ENCODE data around the gene LRCH1. TPM values are rescaled to one million over a fixed set of nuclear protein-coding genes. Genes with fewer than 3 reads are reported as not detected.

LRCH1 gene
- total and polyA plus RNA-seq, 2 of the 13 experiments (the other 11 are each of a cell fraction or from before 2014, with no cell fraction given) = 4.1 to 12.6 TPM

GRCh38 chr13:46643165-46643777 lies 90.3 kb downstream of the LRCH1 start (continued):
- TF ChIP-seq, protein P1, sequence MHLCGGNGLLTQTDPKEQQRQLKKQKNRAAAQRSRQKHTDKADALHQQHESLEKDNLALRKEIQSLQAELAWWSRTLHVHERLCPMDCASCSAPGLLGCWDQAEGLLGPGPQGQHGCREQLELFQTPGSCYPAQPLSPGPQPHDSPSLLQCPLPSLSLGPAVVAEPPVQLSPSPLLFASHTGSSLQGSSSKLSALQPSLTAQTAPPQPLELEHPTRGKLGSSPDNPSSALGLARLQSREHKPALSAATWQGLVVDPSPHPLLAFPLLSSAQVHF (CRISPR knock-in tag; IDR thresholded peaks at IDR 0.05) = no peak
- TF ChIP-seq ELF3 (CRISPR knock-in tag; IDR thresholded peaks at IDR 0.05) (no peak), FOXO1 (CRISPR knock-in tag; IDR thresholded peaks at IDR 0.05) (no peak), ZNF775 (CRISPR knock-in tag; IDR thresholded peaks at IDR 0.05; ENCODE audit: borderline replicate concordance) (no peak), ZNF329 (CRISPR knock-in tag; IDR thresholded peaks at IDR 0.05; ENCODE audit: low read depth) (no peak), DPF2 (CRISPR knock-in tag; IDR thresholded peaks at IDR 0.05; ENCODE audit: borderline replicate concordance, low read depth) (no peak), PHF5A (CRISPR knock-in tag; IDR thresholded peaks at IDR 0.05; ENCODE audit: low read depth, unreplicated experiment) (no peak), ZNF326 (CRISPR knock-in tag; IDR thresholded peaks at IDR 0.05; ENCODE audit: borderline replicate concordance) (no peak)

DNA sequence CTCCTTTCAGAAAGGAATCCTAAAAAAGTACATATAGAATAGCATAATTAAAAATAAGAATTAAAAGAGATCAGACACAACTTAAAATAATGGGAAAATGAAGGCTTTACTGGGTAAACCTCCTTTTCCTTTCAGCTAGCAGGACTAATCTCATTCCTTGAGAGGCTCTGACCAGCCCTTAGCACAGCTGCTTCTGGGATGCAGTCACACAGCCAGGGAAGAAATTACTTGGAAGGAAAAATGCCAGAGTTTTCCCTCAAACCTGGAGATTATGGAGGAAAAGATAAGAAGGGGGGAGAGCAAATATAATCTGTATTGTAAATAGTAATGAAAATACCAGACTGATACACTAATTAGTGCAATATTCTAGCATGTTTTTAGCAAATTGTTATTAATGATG lies 91.8 kb downstream of the LRCH1 start:
- no peak overlapping the region for H2AFZ ChIP-seq (ENCODE audit: low read length)
- intact Hi-C loops (cut with micrococcal nuclease; ENCODE audit: unreplicated experiment) = loop anchor here (5.0 kb wide), 1 partner anchor 38 kb away; no protein-coding TSS in a partner anchor
- H4K20me1 ChIP-seq (ENCODE audit: insufficient read depth, low read length) = no peaks in the 10 kb centered on the region
- H3K27ac ChIP-seq (ENCODE audit: extremely low read length, insufficient read depth, low read length) = no peak overlapping the region
- FAIRE-seq (no peak), ATAC-seq (no peak), DNase-seq (ENCODE audit: low spot score) (no peak)
- H3K9me3 ChIP-seq (ENCODE audit: low read length) = no peaks in the 10 kb centered on the region
- no TSS peak for BruUV-seq (replicated peaks)
- ChIA-PET POLR2A (no interaction called here), CTCF (ENCODE audit: low intra/inter-chr PET ratio, low total read pairs) (no interaction called here)
- no peaks in the 10 kb centered on the region for H3K27me3 ChIP-seq (ENCODE audit: control insufficient read depth in 1 of 2, insufficient read depth in 2 of 2, low read length in 2 of 2)
- in situ Hi-C loops (cut with HindIII; ENCODE audit: extremely low pct_ligation_motif_present, low pct_unique_long_range_greater_than_20kb) = no loop called here
- H3K79me2 ChIP-seq (ENCODE audit: insufficient read depth, low read length) = peaks cover 49% of the 10 kb centered on the region
- no peak overlapping the region for H3K4me2 ChIP-seq (ENCODE audit: low read depth, low read length)
- no peak overlapping the region for H3K4me3 ChIP-seq (replicated peaks in 1 of 3; ENCODE audit: insufficient read depth in 1 of 3, low read depth in 2 of 3, low read length in 3 of 3)
- no peaks in the 10 kb centered on the region for H3K36me3 ChIP-seq (replicated peaks in 1 of 2; ENCODE audit: control insufficient read depth in 1 of 2, insufficient read depth in 2 of 2, low read length in 2 of 2)
- no peak overlapping the region for H3K9ac ChIP-seq (ENCODE audit: insufficient read depth, low read depth, low read length)
- peaks cover 44% of the 10 kb centered on the region for H3K4me1 ChIP-seq (ENCODE audit: insufficient read depth, low read length)
- no peak for TF ChIP-seq PHF8 (CRISPR knock-in tag; IDR thresholded peaks at IDR 0.05)
- no peak for TF ChIP-seq MXD4 (CRISPR knock-in tag; IDR thresholded peaks at IDR 0.05)
- TF ChIP-seq CBFB (CRISPR knock-in tag; IDR thresholded peaks at IDR 0.05) = no peak
- no peak for TF ChIP-seq TFAP4 (IDR thresholded peaks at IDR 0.05; ENCODE audit: borderline replicate concordance, low read depth)
- no peak for TF ChIP-seq ZHX2 (IDR thresholded peaks at IDR 0.05; ENCODE audit: low read depth)
- TF ChIP-seq ZHX2 (CRISPR knock-in tag; IDR thresholded peaks at IDR 0.05; ENCODE audit: borderline replicate concordance) = no peak
- TF ChIP-seq ZFYVE20 (CRISPR knock-in tag; IDR thresholded peaks at IDR 0.05; ENCODE audit: borderline replicate concordance, low read depth) = no peak
- no peak for TF ChIP-seq ETS1 (CRISPR knock-in tag; IDR thresholded peaks at IDR 0.05)

Data from HepG2 (cell line).